SK-N-SH (cell line): ENCODE data around the gene PCDHGA9. TPM values are rescaled to one million over a fixed set of nuclear protein-coding genes. Genes with fewer than 3 reads are reported as not detected.

Experiments
- CTCF ChIA-PET: fragments of 300-600, 350-600 bp; formaldehyde crosslinking; extraction: SDS; loops from one replicate; lab custom pipeline; 2021; lab: Yijun Ruan, JAX
- POLR2A ChIA-PET: fragments of 350-600 bp; sonication (Branson Sonifier 250); formaldehyde crosslinking; extraction: SDS; loops from one replicate; lab custom pipeline; 2020; ENCODE audit warnings: antibody characterized with exemption, inconsistent platforms; lab: Yijun Ruan, JAX
- DNase-seq: peaks from one replicate; pipeline ENCODE4 v3.0.0; 2012
- H2AFZ ChIP-seq: fragments of 200-600 bp; sonication (generic); 2 replicates; pipeline ENCODE4 v1.8.1; 2016; ENCODE audit warnings: antibody characterized with exemption, mild to moderate bottlenecking, low read depth
- H3F3A ChIP-seq: fragments of 200-600 bp; sonication (generic); replicated peaks from 2 replicates; pipeline ENCODE3; 2016; ENCODE audit warnings: antibody characterized with exemption, mild to moderate bottlenecking; ENCODE audit not compliant: insufficient read depth
- H3K27ac ChIP-seq, 2 experiments: fragments of 200-500 bp in 1 of 2; fragments of 200-600 bp in 1 of 2; sonication (Bioruptor generic) in 1 of 2; sonication (generic), shearing (Covaris generic) in 1 of 2; 2 replicates each; pipeline versions ENCODE4 v1.5.1 to v1.6.1; 2014 to 2016; ENCODE audit warnings: low read depth in 2 of 2, inconsistent platforms in 1 of 2, low read length in 1 of 2, mild to moderate bottlenecking in 1 of 2, mixed read lengths in 1 of 2
- H3K27me3 ChIP-seq: fragments of 200-600 bp; sonication (generic), shearing (Covaris generic); 2 replicates; pipeline ENCODE4 v1.6.1; 2016; ENCODE audit warnings: mixed run types; ENCODE audit not compliant: insufficient read depth
- H3K36me3 ChIP-seq, 2 experiments: fragments of 200-500 bp in 1 of 2; fragments of 200-600 bp in 1 of 2; sonication (Bioruptor generic) in 1 of 2; sonication (generic) in 1 of 2; replicated peaks in 1 of 2; 2 replicates each; pipeline versions ENCODE3 to v1.5.1; 2014 to 2016; ENCODE audit warnings: low read length in 1 of 2, mild to moderate bottlenecking in 1 of 2; ENCODE audit not compliant: insufficient read depth in 2 of 2, control insufficient read depth in 1 of 2
- H3K4me1 ChIP-seq, 2 experiments: fragments of 200-500 bp in 1 of 2; fragments of 200-600 bp in 1 of 2; sonication (Bioruptor generic) in 1 of 2; sonication (generic), shearing (Covaris generic) in 1 of 2; 2 replicates each; pipeline versions ENCODE4 v1.5.1 to v1.6.1; 2014 to 2016; ENCODE audit warnings: low read depth in 1 of 2, low read length in 1 of 2, mixed run types in 1 of 2; ENCODE audit not compliant: insufficient read depth in 2 of 2, control insufficient read depth in 1 of 2
- H3K4me2 ChIP-seq: fragments of 200-600 bp; sonication (generic), shearing (Covaris generic); 2 replicates; pipeline ENCODE4 v1.6.1; 2017; ENCODE audit warnings: mixed run types
- H3K4me3 ChIP-seq, 2 experiments: fragments of 200-500 bp in 1 of 2; fragments of 200-600 bp in 1 of 2; sonication (Bioruptor generic) in 1 of 2; sonication (generic), shearing (Covaris generic) in 1 of 2; 2 replicates each; pipeline versions ENCODE4 v1.5.1 to v1.8.1; 2014 to 2016; ENCODE audit warnings: low read depth in 2 of 2, inconsistent platforms in 1 of 2, low read length in 1 of 2, mild to moderate bottlenecking in 1 of 2, mixed read lengths in 1 of 2, moderate library complexity in 1 of 2
- H3K79me2 ChIP-seq: fragments of 200-600 bp; sonication (generic); 2 replicates; pipeline ENCODE4 v1.8.1; 2017; ENCODE audit warnings: mild to moderate bottlenecking; ENCODE audit not compliant: insufficient read depth
- H3K9ac ChIP-seq: fragments of 200-600 bp; sonication (generic); 2 replicates; pipeline ENCODE4 v1.6.1; 2017; ENCODE audit warnings: mixed run types
- H3K9me2 ChIP-seq: fragments of 200-600 bp; sonication (generic); 2 replicates; pipeline ENCODE4 v1.6.1; 2017; ENCODE audit warnings: mixed run types
- H3K9me3 ChIP-seq: fragments of 200-600 bp; sonication (generic); 2 replicates; pipeline ENCODE4 v1.6.1; 2017; ENCODE audit warnings: mixed run types, mild to moderate bottlenecking, moderate library complexity
- H4K20me1 ChIP-seq: fragments of 200-600 bp; sonication (generic); 2 replicates; pipeline ENCODE4 v1.6.1; 2017; ENCODE audit warnings: mild to moderate bottlenecking, mixed run types; ENCODE audit not compliant: insufficient read depth
- CHD2 ChIP-seq: fragments of 150-350 bp; IDR thresholded peaks from 2 replicates; pipeline ENCODE4 v1.6.1; 2018; ENCODE audit warnings: low read length; ENCODE audit not compliant: partially characterized antibody
- CTCF ChIP-seq: fragments of 200-600 bp; sonication (generic); IDR thresholded peaks from 2 replicates; pipeline ENCODE4 v1.6.1; 2017; ENCODE audit warnings: antibody characterized with exemption, mild to moderate bottlenecking, moderate library complexity
- FOXM1 ChIP-seq: IDR thresholded peaks from 2 replicates; pipeline ENCODE4 v1.4.0; 2012; ENCODE audit warnings: low read depth, mild to moderate bottlenecking
- GABPA ChIP-seq: IDR thresholded peaks from 2 replicates; pipeline ENCODE4 v1.4.0; 2012; ENCODE audit warnings: low read depth, mild to moderate bottlenecking
- GATA2 ChIP-seq: sonication (generic); formaldehyde crosslinking; IDR thresholded peaks from 2 replicates; pipeline ENCODE4 v1.5.0; 2020; ENCODE audit warnings: mild to moderate bottlenecking, missing genetic modification reagents
- IRF3 ChIP-seq: fragments of 150-350 bp; IDR thresholded peaks from 2 replicates; pipeline ENCODE4 v1.6.1; 2016; ENCODE audit warnings: mild to moderate bottlenecking, low read depth, low read length
- JUND ChIP-seq: IDR thresholded peaks from 2 replicates; pipeline ENCODE4 v1.4.0; 2012
- MAX ChIP-seq: IDR thresholded peaks from 2 replicates; pipeline ENCODE4 v1.4.0; 2012; ENCODE audit warnings: low read depth
- MEF2A ChIP-seq: IDR thresholded peaks from 2 replicates; pipeline ENCODE4 v1.4.0; 2012; ENCODE audit warnings: low read depth, borderline replicate concordance
- MXI1 ChIP-seq: IDR thresholded peaks from 2 replicates; pipeline ENCODE4 v1.6.1; 2012; ENCODE audit warnings: mild to moderate bottlenecking, low read depth, low read length, improper control_type of control experiment
- NRF1 ChIP-seq: IDR thresholded peaks from 2 replicates; pipeline ENCODE4 v1.6.1; 2012; ENCODE audit warnings: low read depth, mild to moderate bottlenecking, low read length
- PBX3 ChIP-seq: IDR thresholded peaks from 2 replicates; pipeline ENCODE4; 2012
- POLR2AphosphoS5 ChIP-seq: IDR thresholded peaks from 2 replicates; pipeline ENCODE4 v1.6.1; 2012; ENCODE audit warnings: low read depth, low read length
- RAD21 ChIP-seq: IDR thresholded peaks from 2 replicates; pipeline ENCODE4 v1.6.1; 2012; ENCODE audit warnings: mild to moderate bottlenecking, low read length
- RFX5 ChIP-seq: IDR thresholded peaks from 2 replicates; pipeline ENCODE4 v1.6.1; 2012; ENCODE audit warnings: mild to moderate bottlenecking, improper control_type of control experiment, low read length
- RXRA ChIP-seq: IDR thresholded peaks from 2 replicates; pipeline ENCODE4 v1.4.0; 2012; ENCODE audit warnings: low read depth, mild to moderate bottlenecking, borderline replicate concordance
- SIN3A ChIP-seq: IDR thresholded peaks from 2 replicates; pipeline ENCODE4 v1.6.1; 2012; ENCODE audit warnings: low read depth, mild to moderate bottlenecking, low read length, moderate library complexity, borderline replicate concordance
- TAF1 ChIP-seq: IDR thresholded peaks from 2 replicates; pipeline ENCODE4 v1.6.1; 2012; ENCODE audit warnings: low read depth, mild to moderate bottlenecking, low read length, moderate library complexity, borderline replicate concordance
- USF2 ChIP-seq: fragments of 150-350 bp; IDR thresholded peaks from 2 replicates; pipeline ENCODE4 v1.6.1; 2017; ENCODE audit warnings: antibody characterized with exemption, low read length, low read depth, borderline replicate concordance
- YY1 ChIP-seq: IDR thresholded peaks from 2 replicates; pipeline ENCODE4 v1.4.0; 2012; ENCODE audit warnings: low read depth, mild to moderate bottlenecking
- WGBS: methylation state at CpG from one replicate; pipeline ENCODE4 v1.1.6; 2017; ENCODE audit warnings: low lambda C conversion rate; 5-methylcytosine and 5-hydroxymethylcytosine counted together
- polyA plus RNA-seq, 3 experiments: library from polyadenylated mRNA; depleted of rRNA; stranded (reverse); fragments of >200 nt; gene quantifications; 2 replicates each; pipeline ENCODE4 v1.2.3, GENCODE V29; 2012

Gene PCDHGA9
- polyA plus RNA-seq, 1 of the 3 experiments (the other 2 are of a cell fraction): 0.16 TPM

GRCh38 chr5:141366016-141366896 lies 36.3 kb upstream of the PCDHGA9 start (continued):
- TF ChIP-seq SIN3A (no peak), MXI1 (no peak), PBX3 (no peak), IRF3 (no peak), RXRA (no peak), YY1 (no peak), GABPA (no peak), JUND (no peak), MEF2A (no peak), TAF1 (no peak)

- Histone ChIP-seq H3K79me2 (no peaks in the 10 kb centered on the region), H3K36me3 (peaks cover 0 to 16% of the 10 kb centered on the region in 2 experiments), H3F3A (no peaks in the 10 kb centered on the region), H3K9me2 (no peaks in the 10 kb centered on the region), H3K4me3 (no peak within 1 kb of the TSS; a peak in 1 of 4 replicates), H4K20me1 (no peaks in the 10 kb centered on the region), H3K4me1 (no peaks in the 10 kb centered on the region), H3K27ac (no peak within 1 kb of the TSS), H3K9ac (no peak within 1 kb of the TSS), H3K9me3 (peaks cover 7% of the 10 kb centered on the region), H3K27me3 (no peaks in the 10 kb centered on the region), H3K4me2 (no peak within 1 kb of the TSS), H2AFZ (no peak within 1 kb of the TSS)
- DNase-seq: no peak
- TF ChIP-seq RFX5 (no peak), RAD21 (no peak), MEF2A (no peak), GATA2 (CRISPR knock-in tag) (no peak), NRF1 (no peak), GABPA (no peak), MXI1 (no peak), YY1 (no peak), FOXM1 (no peak), SIN3A (no peak), JUND (no peak), CHD2 (no peak), POLR2AphosphoS5 (no peak), MAX (no peak), CTCF (no peak), USF2 (no peak), TAF1 (no peak)
- WGBS: 56% methylated on average over 32 of the region's 32 CpGs
- POLR2A ChIA-PET: no interaction called here
- CTCF ChIA-PET: interaction anchor here (0.8 to 2.8 kb wide), 7 partner anchors 13 to 197 kb away, joined by 3 to 11 read pairs (median 4); partner anchors contain the start of gene TAF7
Measured at GRCh38 chr5:141369994-141370848, 32.4 kb upstream of the PCDHGA9 start, which contains the start of gene PCDHGB3. Gene PCDHGB3, plus strand, starts transcription at chr5:141370242. Its CDS starts 153 bp downstream, at chr5:141370395.
